ENCODE results near the gene CDYL2. TPM values are rescaled to one million over a fixed set of nuclear protein-coding genes. Genes with fewer than 3 reads are reported as not detected.

Gene CDYL2
- polyA plus RNA-seq, 1 donor from 2014 or later, result 2.6 TPM

DNA sequence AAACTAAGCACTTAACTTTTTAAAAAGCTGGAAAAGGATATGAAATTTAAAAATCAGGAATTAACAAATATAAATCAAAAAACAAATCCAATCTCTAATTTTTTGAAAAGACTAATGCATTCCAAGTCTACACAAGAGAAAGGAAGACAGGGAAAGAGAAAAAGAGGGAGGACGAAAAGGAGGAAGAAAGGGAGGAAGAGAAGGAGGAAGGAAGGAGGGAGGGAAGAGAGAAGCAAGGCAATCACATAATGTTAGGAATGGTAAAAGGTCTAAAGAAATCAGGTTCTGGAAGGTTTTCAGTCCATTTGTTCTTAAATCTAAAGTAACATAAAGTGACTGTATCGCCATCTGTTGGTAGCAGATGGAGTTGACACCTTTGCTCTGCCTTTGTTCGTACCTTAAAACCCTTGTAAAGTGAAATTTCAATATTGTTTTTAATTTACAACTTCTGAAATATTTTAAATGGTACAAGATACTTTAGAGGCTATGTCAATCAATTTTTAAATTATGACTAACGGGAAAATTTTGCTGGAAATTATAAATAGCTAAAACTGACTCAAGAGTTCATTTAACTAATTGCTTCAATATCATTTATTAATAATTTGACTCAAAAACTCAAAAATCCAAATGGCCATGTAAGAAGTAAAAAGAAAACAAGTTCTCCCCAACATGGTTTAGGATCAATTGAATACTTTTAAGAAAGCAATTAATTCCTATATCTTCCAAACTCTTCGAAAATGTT lies 20.4 kb upstream of the CDYL2 start:
- Histone ChIP-seq H3F3A (ENCODE audit: insufficient read depth, low read length, poor library complexity, severe bottlenecking) (no peaks in the 10 kb centered on the region), H3K9me3 (ENCODE audit: low read length) (no peaks in the 10 kb centered on the region), H3K27me3 (ENCODE audit: insufficient read depth, low read depth, low read length) (no peaks in the 10 kb centered on the region), H3K79me2 (replicated peaks; ENCODE audit: insufficient read depth, low read length) (no peaks in the 10 kb centered on the region), H2AFZ (ENCODE audit: low read depth, low read length) (no peak overlapping the region), H3K27ac (ENCODE audit: low read length) (no peak overlapping the region), H3K36me3 (ENCODE audit: insufficient read depth, low read length) (no peaks in the 10 kb centered on the region), H3K9ac (ENCODE audit: low read length) (no peak overlapping the region), H3K4me2 (ENCODE audit: low read length) (no peak overlapping the region), H3K4me3 (ENCODE audit: low read length) (no peak overlapping the region), H4K20me1 (ENCODE audit: insufficient read depth) (no peaks in the 10 kb centered on the region), H3K9me2 (ENCODE audit: insufficient read depth, low read length) (no peaks in the 10 kb centered on the region)
- TF ChIP-seq EZH2 (IDR thresholded peaks at IDR 0.05; ENCODE audit: borderline replicate concordance, insufficient read depth, low read length, poor library complexity, severe bottlenecking) (no peak), RAD21 (conservative IDR thresholded peaks at IDR 0.05) (peak; percentile 59), TAF1 (IDR thresholded peaks at IDR 0.05; ENCODE audit: low read depth) (no peak), SMC3 (conservative IDR thresholded peaks at IDR 0.05; ENCODE audit: poor library complexity) (peak; percentile 46), POLR2AphosphoS5 (IDR thresholded peaks at IDR 0.05) (no peak), EP300 (conservative IDR thresholded peaks at IDR 0.05; ENCODE audit: poor library complexity, severe bottlenecking) (no peak), MXI1 (conservative IDR thresholded peaks at IDR 0.05; ENCODE audit: poor library complexity, severe bottlenecking) (no peak)
- TF ChIP-seq, protein P1, sequence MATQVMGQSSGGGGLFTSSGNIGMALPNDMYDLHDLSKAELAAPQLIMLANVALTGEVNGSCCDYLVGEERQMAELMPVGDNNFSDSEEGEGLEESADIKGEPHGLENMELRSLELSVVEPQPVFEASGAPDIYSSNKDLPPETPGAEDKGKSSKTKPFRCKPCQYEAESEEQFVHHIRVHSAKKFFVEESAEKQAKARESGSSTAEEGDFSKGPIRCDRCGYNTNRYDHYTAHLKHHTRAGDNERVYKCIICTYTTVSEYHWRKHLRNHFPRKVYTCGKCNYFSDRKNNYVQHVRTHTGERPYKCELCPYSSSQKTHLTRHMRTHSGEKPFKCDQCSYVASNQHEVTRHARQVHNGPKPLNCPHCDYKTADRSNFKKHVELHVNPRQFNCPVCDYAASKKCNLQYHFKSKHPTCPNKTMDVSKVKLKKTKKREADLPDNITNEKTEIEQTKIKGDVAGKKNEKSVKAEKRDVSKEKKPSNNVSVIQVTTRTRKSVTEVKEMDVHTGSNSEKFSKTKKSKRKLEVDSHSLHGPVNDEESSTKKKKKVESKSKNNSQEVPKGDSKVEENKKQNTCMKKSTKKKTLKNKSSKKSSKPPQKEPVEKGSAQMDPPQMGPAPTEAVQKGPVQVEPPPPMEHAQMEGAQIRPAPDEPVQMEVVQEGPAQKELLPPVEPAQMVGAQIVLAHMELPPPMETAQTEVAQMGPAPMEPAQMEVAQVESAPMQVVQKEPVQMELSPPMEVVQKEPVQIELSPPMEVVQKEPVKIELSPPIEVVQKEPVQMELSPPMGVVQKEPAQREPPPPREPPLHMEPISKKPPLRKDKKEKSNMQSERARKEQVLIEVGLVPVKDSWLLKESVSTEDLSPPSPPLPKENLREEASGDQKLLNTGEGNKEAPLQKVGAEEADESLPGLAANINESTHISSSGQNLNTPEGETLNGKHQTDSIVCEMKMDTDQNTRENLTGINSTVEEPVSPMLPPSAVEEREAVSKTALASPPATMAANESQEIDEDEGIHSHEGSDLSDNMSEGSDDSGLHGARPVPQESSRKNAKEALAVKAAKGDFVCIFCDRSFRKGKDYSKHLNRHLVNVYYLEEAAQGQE (IDR thresholded peaks at IDR 0.05; ENCODE audit: borderline replicate concordance), result no peak
- TF ChIP-seq, protein P2, sequence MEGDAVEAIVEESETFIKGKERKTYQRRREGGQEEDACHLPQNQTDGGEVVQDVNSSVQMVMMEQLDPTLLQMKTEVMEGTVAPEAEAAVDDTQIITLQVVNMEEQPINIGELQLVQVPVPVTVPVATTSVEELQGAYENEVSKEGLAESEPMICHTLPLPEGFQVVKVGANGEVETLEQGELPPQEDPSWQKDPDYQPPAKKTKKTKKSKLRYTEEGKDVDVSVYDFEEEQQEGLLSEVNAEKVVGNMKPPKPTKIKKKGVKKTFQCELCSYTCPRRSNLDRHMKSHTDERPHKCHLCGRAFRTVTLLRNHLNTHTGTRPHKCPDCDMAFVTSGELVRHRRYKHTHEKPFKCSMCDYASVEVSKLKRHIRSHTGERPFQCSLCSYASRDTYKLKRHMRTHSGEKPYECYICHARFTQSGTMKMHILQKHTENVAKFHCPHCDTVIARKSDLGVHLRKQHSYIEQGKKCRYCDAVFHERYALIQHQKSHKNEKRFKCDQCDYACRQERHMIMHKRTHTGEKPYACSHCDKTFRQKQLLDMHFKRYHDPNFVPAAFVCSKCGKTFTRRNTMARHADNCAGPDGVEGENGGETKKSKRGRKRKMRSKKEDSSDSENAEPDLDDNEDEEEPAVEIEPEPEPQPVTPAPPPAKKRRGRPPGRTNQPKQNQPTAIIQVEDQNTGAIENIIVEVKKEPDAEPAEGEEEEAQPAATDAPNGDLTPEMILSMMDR (IDR thresholded peaks at IDR 0.05; ENCODE audit: poor library complexity, severe bottlenecking), result peak; percentile 69

DNA sequence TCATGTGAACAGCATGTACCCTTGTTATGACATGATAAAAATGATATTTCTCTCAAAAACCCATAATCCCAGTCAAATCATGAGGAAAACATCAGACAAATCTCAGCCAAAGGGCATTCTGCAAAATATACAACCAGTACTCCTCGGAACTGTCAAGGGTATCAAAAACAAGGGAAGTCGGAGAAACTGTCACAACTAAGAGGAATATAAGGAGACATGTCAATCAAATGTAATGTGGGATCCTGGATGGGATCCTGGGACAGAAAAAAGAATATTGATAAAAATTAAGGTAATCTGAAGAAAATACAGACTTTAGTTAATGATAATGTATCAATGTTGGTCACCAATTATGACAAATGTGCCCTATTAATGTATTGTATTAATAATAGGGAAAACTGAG lies 15.6 kb upstream of the CDYL2 start:
- TF ChIP-seq RAD21 (conservative IDR thresholded peaks at IDR 0.05) (no peak), TAF1 (IDR thresholded peaks at IDR 0.05; ENCODE audit: low read depth) (no peak), EP300 (conservative IDR thresholded peaks at IDR 0.05; ENCODE audit: poor library complexity, severe bottlenecking) (peak; percentile 65), POLR2AphosphoS5 (IDR thresholded peaks at IDR 0.05) (peak; percentile 26), MXI1 (conservative IDR thresholded peaks at IDR 0.05; ENCODE audit: poor library complexity, severe bottlenecking) (no peak), SMC3 (conservative IDR thresholded peaks at IDR 0.05; ENCODE audit: poor library complexity) (no peak), EZH2 (IDR thresholded peaks at IDR 0.05; ENCODE audit: borderline replicate concordance, insufficient read depth, low read length, poor library complexity, severe bottlenecking) (no peak)
- TF ChIP-seq, protein P2 (IDR thresholded peaks at IDR 0.05; ENCODE audit: poor library complexity, severe bottlenecking), result no peak
- TF ChIP-seq, protein P1 (IDR thresholded peaks at IDR 0.05; ENCODE audit: borderline replicate concordance), result peak; percentile 51
- no peak overlapping the region for H3K9ac ChIP-seq (ENCODE audit: low read length)
- H3K36me3 ChIP-seq (ENCODE audit: insufficient read depth, low read length), result no peaks in the 10 kb centered on the region
- H3K27me3 ChIP-seq (ENCODE audit: insufficient read depth, low read depth, low read length), result no peaks in the 10 kb centered on the region
- H3K9me3 ChIP-seq (ENCODE audit: low read length), result no peaks in the 10 kb centered on the region
- no peak overlapping the region for H3K4me3 ChIP-seq (ENCODE audit: low read length)
- no peaks in the 10 kb centered on the region for H4K20me1 ChIP-seq (ENCODE audit: insufficient read depth)
- no peaks in the 10 kb centered on the region for H3F3A ChIP-seq (ENCODE audit: insufficient read depth, low read length, poor library complexity, severe bottlenecking)
- H3K4me2 ChIP-seq (ENCODE audit: low read length), result no peak overlapping the region
- H2AFZ ChIP-seq (ENCODE audit: low read depth, low read length), result no peak overlapping the region
- H3K9me2 ChIP-seq (ENCODE audit: insufficient read depth, low read length), result no peaks in the 10 kb centered on the region
- H3K27ac ChIP-seq (ENCODE audit: low read length), result no peak overlapping the region
- no peaks in the 10 kb centered on the region for H3K79me2 ChIP-seq (replicated peaks; ENCODE audit: insufficient read depth, low read length)
